Prostate gland (tissue), 2 donors: ENCODE measurements around the gene NEK6.

ENCODE experiments used
- POLR2A ChIP-seq: fragments of 450-650 bp; IDR thresholded peaks from one replicate; pipeline ENCODE4 v1.6.1; 2016; ENCODE audit warnings: antibody characterized with exemption, mild to moderate bottlenecking
- TF ChIP-seq, protein P1 (sequence below), 4 experiments: fragments of 200-600 bp in 2 of 4; fragments of 450-650 bp in 2 of 4; sonication (generic) in 2 of 4; IDR thresholded peaks; 1 replicate in 3 of 4; 2 replicates in 1 of 4; pipeline ENCODE4 v1.5.1; 2016 to 2019; ENCODE audit warnings: antibody characterized with exemption in 4 of 4, mild to moderate bottlenecking in 2 of 4, moderate library complexity in 2 of 4

DNA sequence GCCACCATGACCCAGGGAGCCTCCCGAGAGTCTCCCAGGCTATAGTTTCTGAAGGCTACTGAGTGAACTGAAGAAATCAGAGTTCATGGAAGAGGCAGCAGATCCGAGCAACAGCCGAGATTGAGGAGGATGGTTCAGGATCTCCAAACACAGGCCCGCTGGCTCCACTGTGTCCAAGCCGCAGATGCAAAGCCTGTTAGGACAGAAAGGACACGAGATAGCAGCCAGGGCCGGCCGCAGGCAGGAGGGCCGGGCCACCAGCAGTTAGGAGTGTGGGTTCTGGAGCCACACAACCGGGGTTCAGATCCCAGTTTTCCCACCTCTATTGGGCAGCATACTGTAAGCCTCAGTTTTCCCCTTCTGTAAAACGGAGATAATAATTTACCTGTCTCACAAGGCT lies 27.7 kb downstream of the NEK6 start:
- no peak for TF ChIP-seq POLR2A
- TF ChIP-seq, protein P1, sequence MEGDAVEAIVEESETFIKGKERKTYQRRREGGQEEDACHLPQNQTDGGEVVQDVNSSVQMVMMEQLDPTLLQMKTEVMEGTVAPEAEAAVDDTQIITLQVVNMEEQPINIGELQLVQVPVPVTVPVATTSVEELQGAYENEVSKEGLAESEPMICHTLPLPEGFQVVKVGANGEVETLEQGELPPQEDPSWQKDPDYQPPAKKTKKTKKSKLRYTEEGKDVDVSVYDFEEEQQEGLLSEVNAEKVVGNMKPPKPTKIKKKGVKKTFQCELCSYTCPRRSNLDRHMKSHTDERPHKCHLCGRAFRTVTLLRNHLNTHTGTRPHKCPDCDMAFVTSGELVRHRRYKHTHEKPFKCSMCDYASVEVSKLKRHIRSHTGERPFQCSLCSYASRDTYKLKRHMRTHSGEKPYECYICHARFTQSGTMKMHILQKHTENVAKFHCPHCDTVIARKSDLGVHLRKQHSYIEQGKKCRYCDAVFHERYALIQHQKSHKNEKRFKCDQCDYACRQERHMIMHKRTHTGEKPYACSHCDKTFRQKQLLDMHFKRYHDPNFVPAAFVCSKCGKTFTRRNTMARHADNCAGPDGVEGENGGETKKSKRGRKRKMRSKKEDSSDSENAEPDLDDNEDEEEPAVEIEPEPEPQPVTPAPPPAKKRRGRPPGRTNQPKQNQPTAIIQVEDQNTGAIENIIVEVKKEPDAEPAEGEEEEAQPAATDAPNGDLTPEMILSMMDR (IDR thresholded peaks at IDR 0.05), result no peak
